Measurements from ENCODE around the gene LAMB4.

DNA sequence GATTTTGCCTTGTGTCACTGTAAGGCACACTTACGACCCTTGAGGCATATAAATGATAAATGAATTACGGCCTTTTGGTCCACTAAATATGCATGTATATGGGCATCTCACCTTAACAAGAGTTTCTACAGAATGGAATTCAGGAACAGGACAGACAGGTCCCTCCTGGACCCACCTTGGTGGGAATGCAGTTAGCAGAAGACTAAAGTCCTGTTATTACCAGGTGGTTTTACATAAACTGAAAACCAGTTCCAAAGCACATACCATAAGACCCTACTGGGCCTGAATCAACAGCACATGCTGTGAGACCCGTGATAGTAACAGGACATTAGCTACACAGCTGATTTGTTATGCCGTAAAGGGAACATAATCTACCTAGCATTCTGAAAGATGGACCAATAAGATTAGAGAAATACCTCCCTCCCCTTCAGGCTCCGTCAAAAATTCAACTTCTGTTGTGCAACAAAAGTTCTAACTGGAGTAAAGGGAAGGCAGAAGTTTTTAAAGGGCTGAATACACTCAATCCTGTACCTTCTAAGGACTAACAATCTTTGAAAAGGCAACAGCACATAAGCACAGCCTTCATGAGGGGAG lies 151.2 kb downstream of the LAMB4 start:
- TF ChIP-seq, protein P1, sequence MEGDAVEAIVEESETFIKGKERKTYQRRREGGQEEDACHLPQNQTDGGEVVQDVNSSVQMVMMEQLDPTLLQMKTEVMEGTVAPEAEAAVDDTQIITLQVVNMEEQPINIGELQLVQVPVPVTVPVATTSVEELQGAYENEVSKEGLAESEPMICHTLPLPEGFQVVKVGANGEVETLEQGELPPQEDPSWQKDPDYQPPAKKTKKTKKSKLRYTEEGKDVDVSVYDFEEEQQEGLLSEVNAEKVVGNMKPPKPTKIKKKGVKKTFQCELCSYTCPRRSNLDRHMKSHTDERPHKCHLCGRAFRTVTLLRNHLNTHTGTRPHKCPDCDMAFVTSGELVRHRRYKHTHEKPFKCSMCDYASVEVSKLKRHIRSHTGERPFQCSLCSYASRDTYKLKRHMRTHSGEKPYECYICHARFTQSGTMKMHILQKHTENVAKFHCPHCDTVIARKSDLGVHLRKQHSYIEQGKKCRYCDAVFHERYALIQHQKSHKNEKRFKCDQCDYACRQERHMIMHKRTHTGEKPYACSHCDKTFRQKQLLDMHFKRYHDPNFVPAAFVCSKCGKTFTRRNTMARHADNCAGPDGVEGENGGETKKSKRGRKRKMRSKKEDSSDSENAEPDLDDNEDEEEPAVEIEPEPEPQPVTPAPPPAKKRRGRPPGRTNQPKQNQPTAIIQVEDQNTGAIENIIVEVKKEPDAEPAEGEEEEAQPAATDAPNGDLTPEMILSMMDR (conservative IDR thresholded peaks at IDR 0.05 in 1 of 2, IDR thresholded peaks at IDR 0.05 in 1 of 2; ENCODE audit: low read depth in 1 of 2, low read length in 2 of 2), result no peak
- no peak for TF ChIP-seq EZH2 (IDR thresholded peaks at IDR 0.05; ENCODE audit: low read length, missing control alignments)
